ENCODE measurements around the gene CPLX4.

- TF ChIP-seq CTCF (IDR thresholded peaks at IDR 0.05) (no peak), EP300 (IDR thresholded peaks at IDR 0.05) (no peak)
Observed at GRCh38 chr18:59282341-59282740, 36.1 kb downstream of the CPLX4 start.
